Fibroblast of lung (primary cell): ENCODE measurements around the gene CBY3. TPM values are rescaled to one million over a fixed set of nuclear protein-coding genes. Genes with fewer than 3 reads are reported as not detected.
A peak's percentile ranks its signal among the peaks of the same experiment; 100 is the strongest.
"Not testable (repeated sequence)": the region's sequence is repeated elsewhere in the genome, so short reads cannot be mapped to it uniquely, and the experiment has no call there.

ENCODE experiments used
- DNase-seq, 2 donors: peaks; one replicate each; pipeline versions ENCODE4 v3.0.0 to v3.0.0-alpha.2; 2010; ENCODE audit warnings: low read depth in 2 of 2
- H2AFZ ChIP-seq: 2 replicates; pipeline ENCODE4 v1.5.1; 2012; ENCODE audit warnings: low read length, control low read depth, inconsistent platforms
- H3K27ac ChIP-seq: 2 replicates; pipeline ENCODE4 v1.5.1; 2011; ENCODE audit warnings: low read length, control low read depth; ENCODE audit not compliant: insufficient read depth
- H3K27me3 ChIP-seq: 2 replicates; pipeline ENCODE4 v1.5.1; 2011; ENCODE audit warnings: mild to moderate bottlenecking, low read length; ENCODE audit not compliant: control insufficient read depth, insufficient read depth
- H3K36me3 ChIP-seq: 2 replicates; pipeline ENCODE4 v1.5.1; 2011; ENCODE audit warnings: low read length; ENCODE audit not compliant: control insufficient read depth, insufficient read depth
- H3K4me1 ChIP-seq: 2 replicates; pipeline ENCODE4 v1.5.1; 2011; ENCODE audit warnings: low read length; ENCODE audit not compliant: control insufficient read depth, insufficient read depth; ENCODE audit errors: extremely low read depth
- H3K4me2 ChIP-seq: 2 replicates; pipeline ENCODE4 v1.5.1; 2011; ENCODE audit warnings: low read length, control low read depth; ENCODE audit not compliant: insufficient read depth; ENCODE audit errors: extremely low read depth
- H3K4me3 ChIP-seq, 4 experiments: fragments of 200-600 bp in 1 of 4; sonication (generic) in 1 of 4; replicated peaks in 1 of 4; 2 replicates each; pipeline ENCODE4 v1.5.1; 2011 to 2016; ENCODE audit warnings: low read length in 4 of 4, low read depth in 3 of 4, mild to moderate bottlenecking in 3 of 4, control low read depth in 2 of 4, inconsistent platforms in 1 of 4, mixed read lengths in 1 of 4; ENCODE audit not compliant: insufficient read depth in 1 of 4; ENCODE audit errors: control extremely low read depth in 1 of 4
- H3K79me2 ChIP-seq: 2 replicates; pipeline ENCODE4 v1.5.1; 2012; ENCODE audit warnings: mild to moderate bottlenecking, low read length, inconsistent platforms; ENCODE audit not compliant: control insufficient read depth, insufficient read depth
- H3K9ac ChIP-seq: 2 replicates; pipeline ENCODE4 v1.5.1; 2011; ENCODE audit warnings: mild to moderate bottlenecking, low read length, control low read depth; ENCODE audit not compliant: insufficient read depth
- H3K9me3 ChIP-seq: 2 replicates; pipeline ENCODE4 v1.5.1; 2012; ENCODE audit warnings: low read depth, low read length; ENCODE audit not compliant: control insufficient read depth, insufficient read depth
- H4K20me1 ChIP-seq: 2 replicates; pipeline ENCODE4 v1.5.1; 2011; ENCODE audit warnings: low read length; ENCODE audit not compliant: control insufficient read depth, insufficient read depth; ENCODE audit errors: extremely low read depth
- EZH2 ChIP-seq: IDR thresholded peaks from 2 replicates; pipeline ENCODE4 v1.5.1; 2012; ENCODE audit warnings: low read length, control low read depth, mild to moderate bottlenecking; ENCODE audit errors: missing control alignments
- polyA plus RNA-seq, 2 donors: library from polyadenylated mRNA; depleted of rRNA in 1 of 2; stranded (reverse) in 1 of 2; unstranded in 1 of 2; fragments of >200 nt; gene quantifications; 2 replicates each; pipeline ENCODE4 v1.2.1, GENCODE V29; 2011 to 2012; ENCODE audit warnings: missing spikeins in 1 of 2
- total RNA-seq: library from RNA; depleted of rRNA; stranded (reverse); fragments of >200 nt; gene quantifications from 2 replicates; pipeline ENCODE4 v1.2.1, GENCODE V29; 2014
- TF ChIP-seq, protein P1 (sequence below), 2 donors: IDR thresholded peaks in 1 of 2; conservative IDR thresholded peaks in 1 of 2; 1 replicate in 1 of 2; 2 replicates in 1 of 2; pipeline ENCODE4 v1.5.1; 2011 to 2012; ENCODE audit warnings: low read length in 2 of 2, control low read depth in 1 of 2, inconsistent platforms in 1 of 2, low read depth in 1 of 2, mild to moderate bottlenecking in 1 of 2

CBY3 gene
- total and polyA plus RNA-seq, 2 donors (not counting 1 experiment from before 2014, with no cell fraction given): not detected

DNA sequence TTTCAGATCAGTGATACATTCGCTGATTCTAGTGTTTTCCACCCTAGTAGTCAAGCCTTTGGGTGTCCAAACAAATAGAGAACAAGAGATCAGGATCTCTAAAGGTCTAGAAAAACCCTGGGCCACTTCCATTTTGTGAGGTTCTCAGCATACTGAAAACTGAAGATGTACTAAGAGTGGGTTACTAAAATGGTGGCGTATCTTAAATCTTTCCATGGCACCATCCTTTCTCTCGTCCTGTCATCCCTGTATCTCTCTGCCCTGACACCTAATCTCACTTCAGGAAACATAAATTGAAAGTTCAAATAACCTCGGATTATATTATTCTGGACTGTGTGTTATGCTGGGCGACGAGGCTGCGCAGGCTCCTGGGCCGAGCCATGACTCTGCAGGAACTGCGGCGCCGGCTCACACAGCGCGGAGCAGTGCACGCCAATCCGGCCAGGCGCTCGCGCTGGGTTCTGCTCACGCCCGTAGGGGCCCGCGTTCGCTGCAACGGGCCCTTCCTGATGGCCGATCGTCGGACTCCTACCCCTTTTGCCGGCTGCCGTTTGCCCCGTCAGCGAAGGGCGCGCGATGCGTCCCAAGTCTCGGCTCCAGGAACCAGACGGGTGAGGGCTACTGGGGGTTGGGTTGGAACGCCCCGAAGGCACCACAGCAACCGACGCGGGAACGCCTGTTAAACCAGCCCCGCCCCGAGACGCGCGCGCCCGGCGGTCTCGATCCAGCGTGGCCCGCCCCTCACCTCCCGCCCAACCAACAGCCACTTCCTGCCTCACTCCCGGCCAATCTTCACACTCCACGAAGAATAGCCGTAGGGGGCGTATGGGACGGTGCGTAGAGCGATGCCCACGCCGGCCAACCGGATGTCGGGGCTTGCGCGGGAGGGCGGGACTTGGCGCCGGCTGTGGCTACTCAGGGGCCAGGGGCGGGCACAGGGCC lies 17.4 kb upstream of the CBY3 start:
- peak overlapping the region; percentile 84 for H3K4me2 ChIP-seq
- H3K4me1 ChIP-seq: peaks cover 2% of the 10 kb centered on the region
- H4K20me1 ChIP-seq: peaks cover 1% of the 10 kb centered on the region
- peak; percentile 99 for DNase-seq
- H3K27me3 ChIP-seq: no peaks in the 10 kb centered on the region
- H3K4me3 ChIP-seq: peak overlapping the region; percentile 68 to 87 (median 80)
- peaks cover 9% of the 10 kb centered on the region for H3K36me3 ChIP-seq
- H3K27ac ChIP-seq: peak overlapping the region; percentile 91
- peak overlapping the region; percentile 22 for H2AFZ ChIP-seq
- peak overlapping the region; percentile 98 for H3K9ac ChIP-seq
- no peak for TF ChIP-seq EZH2
- TF ChIP-seq, protein P1, sequence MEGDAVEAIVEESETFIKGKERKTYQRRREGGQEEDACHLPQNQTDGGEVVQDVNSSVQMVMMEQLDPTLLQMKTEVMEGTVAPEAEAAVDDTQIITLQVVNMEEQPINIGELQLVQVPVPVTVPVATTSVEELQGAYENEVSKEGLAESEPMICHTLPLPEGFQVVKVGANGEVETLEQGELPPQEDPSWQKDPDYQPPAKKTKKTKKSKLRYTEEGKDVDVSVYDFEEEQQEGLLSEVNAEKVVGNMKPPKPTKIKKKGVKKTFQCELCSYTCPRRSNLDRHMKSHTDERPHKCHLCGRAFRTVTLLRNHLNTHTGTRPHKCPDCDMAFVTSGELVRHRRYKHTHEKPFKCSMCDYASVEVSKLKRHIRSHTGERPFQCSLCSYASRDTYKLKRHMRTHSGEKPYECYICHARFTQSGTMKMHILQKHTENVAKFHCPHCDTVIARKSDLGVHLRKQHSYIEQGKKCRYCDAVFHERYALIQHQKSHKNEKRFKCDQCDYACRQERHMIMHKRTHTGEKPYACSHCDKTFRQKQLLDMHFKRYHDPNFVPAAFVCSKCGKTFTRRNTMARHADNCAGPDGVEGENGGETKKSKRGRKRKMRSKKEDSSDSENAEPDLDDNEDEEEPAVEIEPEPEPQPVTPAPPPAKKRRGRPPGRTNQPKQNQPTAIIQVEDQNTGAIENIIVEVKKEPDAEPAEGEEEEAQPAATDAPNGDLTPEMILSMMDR (conservative IDR thresholded peaks at IDR 0.05 in 1 of 2, IDR thresholded peaks at IDR 0.05 in 1 of 2; ENCODE audit: low read depth in 1 of 2, low read length in 2 of 2): no peak
- H3K9me3 ChIP-seq: no peaks in the 10 kb centered on the region
- H3K79me2 ChIP-seq: peaks cover 44% of the 10 kb centered on the region

DNA sequence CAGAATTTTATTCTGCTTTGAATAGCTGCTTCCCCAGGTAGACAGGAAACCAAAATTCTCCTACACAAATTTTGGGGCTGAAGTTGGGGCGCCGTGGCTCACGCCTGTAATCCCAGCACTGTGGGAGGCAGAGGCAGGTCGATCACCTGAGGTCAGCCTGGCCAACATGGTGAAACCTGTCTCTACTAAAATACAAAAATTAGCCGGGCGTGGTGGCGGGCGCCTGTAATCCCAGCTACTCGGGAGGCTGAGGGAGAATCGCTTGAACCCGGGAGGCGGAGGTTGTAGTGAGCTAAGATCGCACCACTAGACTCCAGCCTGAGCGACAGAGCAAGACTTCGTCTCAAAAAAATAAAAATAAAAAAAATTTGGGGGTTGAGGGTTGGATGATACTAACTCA lies 16.7 kb upstream of the CBY3 start:
- Histone ChIP-seq H2AFZ (peak overlapping the region; percentile 22), H3K4me2 (peak overlapping the region; percentile 84), H3K4me3 (peak overlapping the region; percentile 37 to 78 (median 59)), H3K9ac (peak overlapping the region; percentile 78), H3K27ac (peak overlapping the region; percentile 88), H3K79me2 (peaks cover 37% of the 10 kb centered on the region)
- H3K27me3 ChIP-seq, H4K20me1 ChIP-seq, DNase-seq, H3K9me3 ChIP-seq, H3K4me1 ChIP-seq, H3K36me3 ChIP-seq: not testable (repeated sequence)

DNA sequence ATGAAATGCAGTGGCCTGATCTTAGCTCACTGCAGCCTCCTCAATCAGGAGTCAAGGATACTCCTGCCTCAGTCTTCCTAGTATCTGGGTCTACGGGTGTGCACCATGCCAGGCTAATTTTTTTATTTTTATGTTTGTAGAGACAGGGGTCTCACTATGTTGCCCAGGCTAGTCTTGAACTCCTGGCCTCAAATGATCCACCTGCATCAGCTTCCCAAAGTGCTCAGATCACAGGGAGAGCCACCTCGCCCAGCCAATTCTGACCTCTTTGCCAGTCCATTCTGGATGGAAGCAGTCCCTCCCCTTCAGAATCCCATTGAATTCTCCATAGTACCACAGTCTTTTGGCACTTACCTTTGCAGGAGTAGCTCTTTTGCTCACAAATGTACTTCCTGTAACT lies 16.3 kb upstream of the CBY3 start:
- Histone ChIP-seq H3K27ac (peak overlapping the region; percentile 88), H3K79me2 (peaks cover 32% of the 10 kb centered on the region), H3K36me3 (peaks cover 7% of the 10 kb centered on the region), H3K9me3 (no peaks in the 10 kb centered on the region), H3K4me3 (no peak overlapping the region), H3K4me2 (no peak overlapping the region), H3K4me1 (peaks cover 2% of the 10 kb centered on the region), H3K9ac (no peak overlapping the region), H3K27me3 (no peaks in the 10 kb centered on the region), H2AFZ (no peak overlapping the region), H4K20me1 (peaks cover 1% of the 10 kb centered on the region)
- DNase-seq: no peak
- no peak for TF ChIP-seq EZH2
- TF ChIP-seq, protein P1 (conservative IDR thresholded peaks at IDR 0.05 in 1 of 2, IDR thresholded peaks at IDR 0.05 in 1 of 2; ENCODE audit: low read depth in 1 of 2, low read length in 2 of 2): no peak
